OCI-LY3 (cell line): ENCODE results near the gene STX19.

Source experiments
- CTCF ChIP-seq: fragments of 200-600, 300-600 bp; sonication (generic); IDR thresholded peaks from 2 replicates; pipeline ENCODE4 v1.5.1; 2014; ENCODE audit warnings: antibody characterized with exemption, low read length, low read depth
- EZH2phosphoT487 ChIP-seq: fragments of 200-600 bp; shearing (Covaris generic); IDR thresholded peaks from 2 replicates; pipeline ENCODE4 v1.6.1; 2018; ENCODE audit warnings: antibody characterized with exemption, mixed run types, low read depth

DNA sequence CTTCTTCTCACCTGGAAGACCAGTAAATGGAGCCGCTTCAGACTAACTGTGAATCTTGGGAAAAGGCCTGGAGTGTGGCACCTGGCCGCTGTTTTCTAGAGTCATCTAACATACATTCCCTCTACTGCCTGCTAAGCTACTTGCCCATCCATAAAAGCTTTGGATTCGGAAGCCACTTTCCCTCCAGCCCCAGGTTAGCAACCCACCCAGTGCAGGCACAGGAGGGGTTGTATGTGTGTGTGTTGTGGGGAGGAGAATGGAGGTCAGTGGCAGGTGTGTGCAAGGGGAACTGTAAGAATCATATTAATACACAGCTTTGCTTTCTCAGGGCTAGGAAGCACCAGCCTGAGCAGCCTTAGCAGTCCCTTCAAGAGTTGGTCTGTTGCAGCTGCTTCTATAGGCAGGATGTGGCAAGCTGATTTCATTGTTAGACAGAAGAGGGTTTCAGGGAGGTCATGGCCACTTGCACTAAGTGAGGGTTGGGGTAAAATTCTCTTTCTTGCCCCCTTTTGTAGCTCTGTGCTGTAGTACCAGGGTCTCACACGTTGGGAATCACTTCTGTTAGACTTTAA, 43.4 kb upstream of the STX19 start:
- TF ChIP-seq CTCF (no peak), EZH2phosphoT487 (no peak)
